HG03442 (cell line): ENCODE results near the gene NFKBIB.
"Not testable (repeated sequence)": the region's sequence is repeated elsewhere in the genome, so short reads cannot be mapped to it uniquely, and the experiment has no call there.

Source experiments
- ATAC-seq: cut with Tn5 transposase; IDR thresholded peaks from one replicate; pipeline ENCODE4 v1.9.1; 2021; ENCODE audit warnings: mild to moderate bottlenecking, moderate library complexity; ENCODE audit not compliant: unreplicated experiment

NFKBIB gene

GRCh38 chr19:38899447-38900201 is at the start of gene NFKBIB, which contains the start of gene SIRT2:
TSS of gene NFKBIB (plus strand) at chr19:38899969. CDS start at chr19:38900033, 64 bp downstream.
TSS of gene SIRT2 (minus strand) at chr19:38899618. CDS start at chr19:38899521, 97 bp downstream.
- ATAC-seq: peak; percentile 85

- ATAC-seq: peak; percentile 68
Measured at GRCh38 chr19:38850436-38850975, 49.3 kb upstream of the NFKBIB start.

GRCh38 chr19:38850976-38851621 is 48.7 kb upstream of the NFKBIB start:
- no peak for ATAC-seq

GRCh38 chr19:38851622-38852230 is 48.0 kb upstream of the NFKBIB start:
- no peak for ATAC-seq

- ATAC-seq: no peak
Measured at GRCh38 chr19:38852231-38853044, 47.3 kb upstream of the NFKBIB start.

- no peak for ATAC-seq
Measured at GRCh38 chr19:38853214-38853613, 46.6 kb upstream of the NFKBIB start.

- not testable (repeated sequence) for ATAC-seq
Measured at GRCh38 chr19:38854961-38855360, 44.8 kb upstream of the NFKBIB start.

- not testable (repeated sequence) for ATAC-seq
Measured at GRCh38 chr19:38855751-38856150, 44.0 kb upstream of the NFKBIB start.

GRCh38 chr19:38856813-38857212 is 43.0 kb upstream of the NFKBIB start:
- no peak for ATAC-seq

GRCh38 chr19:38859631-38860204 is 40.1 kb upstream of the NFKBIB start:
- not testable (repeated sequence) for ATAC-seq

- ATAC-seq: no peak
Measured at GRCh38 chr19:38861368-38861767, 38.4 kb upstream of the NFKBIB start.

- no peak for ATAC-seq
Measured at GRCh38 chr19:38862321-38863059, 37.3 kb upstream of the NFKBIB start.

- no peak for ATAC-seq
Measured at GRCh38 chr19:38867171-38867780, 32.5 kb upstream of the NFKBIB start.

GRCh38 chr19:38868551-38868950 is 31.2 kb upstream of the NFKBIB start:
- ATAC-seq: no peak

- ATAC-seq: peak; percentile 16
Measured at GRCh38 chr19:38869160-38869835, 30.5 kb upstream of the NFKBIB start.

GRCh38 chr19:38869836-38870607 is 29.7 kb upstream of the NFKBIB start:
- peak; percentile 56 for ATAC-seq

- ATAC-seq: no peak
Measured at GRCh38 chr19:38870612-38871011, 29.2 kb upstream of the NFKBIB start.

- not testable (repeated sequence) for ATAC-seq
Measured at GRCh38 chr19:38873400-38873799, 26.4 kb upstream of the NFKBIB start.
